ENCODE data around the gene MYOF. TPM values are rescaled to one million over a fixed set of nuclear protein-coding genes. Genes with fewer than 3 reads are reported as not detected.
A peak's percentile ranks its signal among the peaks of the same experiment; 100 is the strongest.

Gene MYOF
- total and polyA plus RNA-seq, 12 donors, result 4.1 to 119 (median 49.6) TPM

DNA sequence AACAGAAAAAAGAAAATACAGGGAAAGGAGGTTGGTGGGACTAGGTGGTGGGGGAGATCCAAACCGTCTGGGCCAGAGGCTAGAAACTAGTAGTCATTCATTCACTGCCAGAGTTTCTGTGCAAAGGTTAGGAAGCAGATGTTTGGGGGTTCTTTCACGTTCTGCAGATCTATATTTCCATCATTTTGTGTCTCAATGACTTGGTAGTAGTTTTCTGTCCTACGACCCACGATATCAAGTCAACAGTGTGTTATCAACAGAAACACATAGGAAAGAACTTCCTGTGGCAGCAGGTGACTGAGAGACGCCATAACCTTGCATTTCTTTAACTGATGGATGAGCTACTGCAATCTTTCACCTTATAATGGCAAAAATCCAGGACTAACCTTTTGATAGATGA, 16.0 kb upstream of the MYOF start:
- TF ChIP-seq, protein P1, sequence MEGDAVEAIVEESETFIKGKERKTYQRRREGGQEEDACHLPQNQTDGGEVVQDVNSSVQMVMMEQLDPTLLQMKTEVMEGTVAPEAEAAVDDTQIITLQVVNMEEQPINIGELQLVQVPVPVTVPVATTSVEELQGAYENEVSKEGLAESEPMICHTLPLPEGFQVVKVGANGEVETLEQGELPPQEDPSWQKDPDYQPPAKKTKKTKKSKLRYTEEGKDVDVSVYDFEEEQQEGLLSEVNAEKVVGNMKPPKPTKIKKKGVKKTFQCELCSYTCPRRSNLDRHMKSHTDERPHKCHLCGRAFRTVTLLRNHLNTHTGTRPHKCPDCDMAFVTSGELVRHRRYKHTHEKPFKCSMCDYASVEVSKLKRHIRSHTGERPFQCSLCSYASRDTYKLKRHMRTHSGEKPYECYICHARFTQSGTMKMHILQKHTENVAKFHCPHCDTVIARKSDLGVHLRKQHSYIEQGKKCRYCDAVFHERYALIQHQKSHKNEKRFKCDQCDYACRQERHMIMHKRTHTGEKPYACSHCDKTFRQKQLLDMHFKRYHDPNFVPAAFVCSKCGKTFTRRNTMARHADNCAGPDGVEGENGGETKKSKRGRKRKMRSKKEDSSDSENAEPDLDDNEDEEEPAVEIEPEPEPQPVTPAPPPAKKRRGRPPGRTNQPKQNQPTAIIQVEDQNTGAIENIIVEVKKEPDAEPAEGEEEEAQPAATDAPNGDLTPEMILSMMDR (IDR thresholded peaks at IDR 0.05), result no peak
- no peak for TF ChIP-seq POLR2A (IDR thresholded peaks at IDR 0.05)
- H3K27ac ChIP-seq, result no peak overlapping the region
- no peak overlapping the region for H3K4me3 ChIP-seq
- peaks cover 0 to 4% of the 10 kb centered on the region in 2 donors for H3K4me1 ChIP-seq (replicated peaks in 1 of 2)
- no peaks in the 10 kb centered on the region for H3K9me3 ChIP-seq (replicated peaks in 1 of 3)
- no peaks in the 10 kb centered on the region for H3K27me3 ChIP-seq
- WGBS, 4 donors, result 53 to 67% (median 57%) methylated on average over 5 of the region's 5 CpGs
- intact Hi-C loops (cut with DNase I), result no loop called here
- DNase-seq, result no peak
- H3K36me3 ChIP-seq (replicated peaks in 1 of 2), result no peaks in the 10 kb centered on the region

DNA sequence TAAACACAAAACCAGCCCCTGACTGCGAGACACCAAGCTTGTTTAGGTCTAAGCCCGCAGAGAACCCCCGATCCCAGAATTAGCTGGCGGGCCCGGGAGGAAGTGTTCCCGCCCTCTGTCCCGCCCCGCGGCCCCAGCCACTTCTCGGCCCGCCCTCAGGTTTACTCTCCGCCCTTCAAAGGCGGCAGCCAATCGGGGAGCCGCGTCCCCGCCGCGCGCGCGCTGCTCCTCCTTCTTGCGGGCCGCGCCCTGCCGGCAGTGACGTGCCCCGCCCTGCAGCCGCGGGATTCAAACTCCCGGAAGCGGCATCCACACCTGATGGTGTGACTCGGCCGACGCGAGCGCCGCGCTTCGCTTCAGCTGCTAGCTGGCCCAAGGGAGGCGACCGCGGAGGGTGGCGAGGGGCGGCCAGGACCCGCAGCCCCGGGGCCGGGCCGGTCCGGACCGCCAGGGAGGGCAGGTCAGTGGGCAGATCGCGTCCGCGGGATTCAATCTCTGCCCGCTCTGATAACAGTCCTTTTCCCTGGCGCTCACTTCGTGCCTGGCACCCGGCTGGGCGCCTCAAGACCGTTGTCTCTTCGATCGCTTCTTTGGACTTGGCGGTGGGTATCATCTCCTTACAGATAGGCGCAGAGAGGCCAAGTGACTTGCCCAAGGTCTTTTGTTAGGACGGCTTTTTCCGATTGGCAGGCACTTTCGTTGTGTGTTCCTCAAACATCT, 14.3 kb upstream of the MYOF start, which contains the start of gene CEP55:
Gene CEP55 (plus strand): TSS at position 291 of the 720 bp plus-strand sequence. CDS start 3,440 bp downstream, outside the sequence.
- Histone ChIP-seq H3K27me3 (no peaks in the 10 kb centered on the region), H3K4me3 (peak within 1 kb of the TSS in 3 of 4 donors; percentile 25 to 65 (median 60)), H3K9me3 (replicated peaks in 1 of 3) (no peaks in the 10 kb centered on the region), H3K4me1 (replicated peaks in 1 of 2) (peaks cover 0 to 4% of the 10 kb centered on the region in 2 donors), H3K36me3 (replicated peaks in 1 of 2) (no peaks in the 10 kb centered on the region), H3K27ac (peak within 1 kb of the TSS in 1 of 5 donors; percentile 19)
- intact Hi-C loops (cut with DNase I), result no loop called here
- WGBS, 4 donors, result 1 to 4% (median 2%) methylated on average over 13 to 68 of the region's 68 CpGs
- no peak for TF ChIP-seq POLR2A (IDR thresholded peaks at IDR 0.05)
- TF ChIP-seq, protein P1 (IDR thresholded peaks at IDR 0.05), result no peak
- peak; percentile 92 to 97 (median 95) for DNase-seq

GRCh38 chr10:93495654-93496321, 13.7 kb upstream of the MYOF start:
- intact Hi-C loops (cut with DNase I), result no loop called here
- WGBS, 4 donors, result 1% methylated on average over 22 to 28 of the region's 28 CpGs
- Histone ChIP-seq H3K27me3 (no peaks in the 10 kb centered on the region), H3K4me3 (peak overlapping the region in 3 of 4 donors; percentile 23 to 65 (median 60)), H3K27ac (peak overlapping the region in 1 of 5 donors; percentile 19), H3K36me3 (replicated peaks in 1 of 2) (no peaks in the 10 kb centered on the region), H3K9me3 (replicated peaks in 1 of 3) (no peaks in the 10 kb centered on the region), H3K4me1 (replicated peaks in 1 of 2) (peaks cover 0 to 4% of the 10 kb centered on the region in 2 donors)
- DNase-seq, result peak in 4 of 7 donors; percentile 24 to 41 (median 32)
- TF ChIP-seq, protein P1 (IDR thresholded peaks at IDR 0.05), result no peak
- no peak for TF ChIP-seq POLR2A (IDR thresholded peaks at IDR 0.05)

GRCh38 chr10:93494494-93494893, 12.4 kb upstream of the MYOF start:
- no peaks in the 10 kb centered on the region for H3K9me3 ChIP-seq (replicated peaks in 1 of 3)
- H3K27me3 ChIP-seq, result no peaks in the 10 kb centered on the region
- intact Hi-C loops (cut with DNase I), result no loop called here
- WGBS, 4 donors, result 88 to 100% (median 91%) methylated on average over 2 of the region's 2 CpGs
- H3K36me3 ChIP-seq (replicated peaks in 1 of 2), result no peaks in the 10 kb centered on the region
- peaks cover 0 to 4% of the 10 kb centered on the region in 2 donors for H3K4me1 ChIP-seq (replicated peaks in 1 of 2)
- H3K4me3 ChIP-seq, result no peak overlapping the region
- no peak for TF ChIP-seq POLR2A (IDR thresholded peaks at IDR 0.05)
- TF ChIP-seq, protein P1 (IDR thresholded peaks at IDR 0.05), result no peak
- DNase-seq, result no peak
- no peak overlapping the region for H3K27ac ChIP-seq
